ENCODE measurements around the gene ACACB.

ACACB gene

GRCh38 chr12:109110988-109111495 lies 5.3 kb upstream of the ACACB start:
- DNase-seq: no peak

- DNase-seq: no peak
Observed at GRCh38 chr12:109112720-109113465, 3.5 kb upstream of the ACACB start.

GRCh38 chr12:109113661-109114321 lies 2.6 kb upstream of the ACACB start:
- DNase-seq: no peak

- DNase-seq: no peak
Observed at GRCh38 chr12:109114644-109115043, 1.7 kb upstream of the ACACB start.

DNA sequence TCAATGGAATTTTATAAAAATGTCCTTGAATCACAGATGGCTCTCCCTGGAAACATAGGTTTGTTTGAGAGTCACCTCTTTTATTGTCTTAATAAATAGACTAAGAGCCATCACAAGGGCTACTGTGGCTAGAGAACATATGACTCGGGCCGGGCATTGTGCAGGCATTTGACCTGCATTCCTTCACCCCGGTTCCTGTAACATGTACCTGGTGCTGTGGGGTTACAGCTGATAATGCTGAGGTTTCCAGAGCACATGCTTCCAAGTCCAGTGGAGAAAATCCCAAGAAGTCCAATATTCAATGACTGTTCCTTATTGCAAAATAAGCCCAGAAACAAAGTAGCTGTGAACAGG lies 1.0 kb upstream of the ACACB start:
- no peak for DNase-seq

DNA sequence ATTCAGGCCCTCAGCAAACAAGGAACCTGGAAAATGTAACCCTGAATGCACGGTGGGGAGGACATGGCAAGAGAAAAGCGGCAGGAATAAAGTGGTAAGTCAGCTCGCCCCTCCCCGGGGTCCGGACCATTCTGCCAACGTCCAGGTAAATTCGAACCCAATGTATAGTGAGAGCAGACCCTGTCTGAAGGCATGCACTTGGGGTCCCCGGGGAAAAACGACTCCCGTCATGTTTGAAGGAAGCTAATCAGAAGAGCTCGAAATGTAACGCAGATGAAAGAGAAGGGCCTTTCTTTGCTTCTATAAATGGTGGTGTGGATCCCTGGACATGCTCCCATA lies 193 bp downstream of the ACACB start:
- DNase-seq: no peak

DNA sequence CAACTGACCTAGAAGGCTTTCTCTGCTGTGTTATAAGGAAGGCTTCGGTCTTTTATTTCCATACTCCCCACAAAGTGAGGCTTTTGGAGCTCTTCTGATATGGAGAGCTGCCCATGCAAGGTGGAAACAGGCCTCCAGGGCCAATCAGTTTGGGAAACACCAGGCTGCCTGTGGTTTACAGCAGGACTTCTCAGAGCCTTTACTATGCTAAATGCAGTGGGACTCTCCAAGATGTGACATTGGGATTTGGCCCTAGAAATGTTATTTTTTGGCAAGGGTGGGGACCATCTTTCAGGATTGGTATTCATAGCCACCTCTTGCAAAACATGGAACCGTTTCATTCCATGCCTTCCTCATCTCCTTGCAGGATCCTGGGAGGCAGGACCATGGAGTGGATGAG lies 3.7 kb downstream of the ACACB start:
- no peak for DNase-seq

DNA sequence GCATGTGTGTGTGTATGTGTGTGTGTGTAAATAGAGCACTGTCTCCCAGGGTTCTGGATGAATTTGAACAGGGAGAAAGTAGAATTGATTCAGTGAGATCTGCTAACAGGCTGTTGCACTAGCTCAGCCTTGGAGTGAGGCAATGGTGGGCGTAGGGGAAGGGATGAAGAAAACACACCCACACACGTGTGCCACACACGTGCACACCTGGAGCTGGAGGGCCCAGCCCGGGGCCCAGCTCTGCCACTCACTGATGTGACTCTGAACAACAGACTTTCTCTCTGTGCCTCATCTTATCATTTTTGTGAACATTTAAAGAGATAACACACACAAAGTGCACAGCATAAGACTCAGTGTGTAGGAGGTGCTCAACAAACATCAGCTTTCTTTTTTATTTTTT lies 4.2 kb downstream of the ACACB start:
- DNase-seq: no peak

- no peak for DNase-seq
Observed at GRCh38 chr12:109121346-109121880, 5.0 kb downstream of the ACACB start.

GRCh38 chr12:109124878-109125648 lies 8.7 kb downstream of the ACACB start:
- DNase-seq: no peak

DNA sequence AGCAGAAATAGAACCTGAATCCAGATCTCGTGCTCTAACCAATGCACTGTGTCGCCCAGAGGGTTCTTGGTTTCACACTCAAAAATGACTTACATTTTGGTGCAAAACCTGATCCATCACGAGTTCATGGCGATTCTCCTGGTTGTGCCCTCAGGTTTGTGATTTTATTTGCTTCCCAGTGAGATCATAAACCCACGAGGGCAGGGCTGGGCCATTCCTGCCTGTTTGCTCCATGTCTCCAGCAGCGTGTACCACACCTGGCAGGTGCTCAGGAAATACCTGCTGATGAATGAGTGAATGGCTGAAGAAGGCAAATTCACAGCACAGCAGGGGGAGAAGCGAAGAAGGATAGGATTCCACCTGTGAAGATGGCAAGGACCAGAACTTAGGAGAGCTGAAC lies 9.4 kb downstream of the ACACB start:
- no peak for DNase-seq

DNA sequence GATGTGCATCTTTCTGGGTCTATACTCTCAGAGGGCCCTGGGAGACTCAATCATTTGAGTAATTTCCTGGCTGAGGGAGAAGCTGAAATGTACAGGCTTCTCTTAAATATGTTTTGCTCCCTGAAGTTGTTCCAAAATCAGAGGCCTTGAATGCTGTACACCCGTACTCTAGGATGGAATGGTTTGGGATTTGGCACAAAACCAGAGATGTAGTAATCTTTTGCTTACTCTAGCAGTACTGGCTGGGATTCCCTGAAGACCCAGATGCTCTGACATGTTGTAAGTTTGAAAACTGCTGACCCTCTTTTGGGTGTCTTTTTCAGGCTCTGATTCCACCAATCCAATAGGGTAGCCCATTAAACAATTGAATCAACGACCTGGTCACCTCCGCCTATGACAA lies 10.4 kb downstream of the ACACB start:
- no peak for DNase-seq

DNA sequence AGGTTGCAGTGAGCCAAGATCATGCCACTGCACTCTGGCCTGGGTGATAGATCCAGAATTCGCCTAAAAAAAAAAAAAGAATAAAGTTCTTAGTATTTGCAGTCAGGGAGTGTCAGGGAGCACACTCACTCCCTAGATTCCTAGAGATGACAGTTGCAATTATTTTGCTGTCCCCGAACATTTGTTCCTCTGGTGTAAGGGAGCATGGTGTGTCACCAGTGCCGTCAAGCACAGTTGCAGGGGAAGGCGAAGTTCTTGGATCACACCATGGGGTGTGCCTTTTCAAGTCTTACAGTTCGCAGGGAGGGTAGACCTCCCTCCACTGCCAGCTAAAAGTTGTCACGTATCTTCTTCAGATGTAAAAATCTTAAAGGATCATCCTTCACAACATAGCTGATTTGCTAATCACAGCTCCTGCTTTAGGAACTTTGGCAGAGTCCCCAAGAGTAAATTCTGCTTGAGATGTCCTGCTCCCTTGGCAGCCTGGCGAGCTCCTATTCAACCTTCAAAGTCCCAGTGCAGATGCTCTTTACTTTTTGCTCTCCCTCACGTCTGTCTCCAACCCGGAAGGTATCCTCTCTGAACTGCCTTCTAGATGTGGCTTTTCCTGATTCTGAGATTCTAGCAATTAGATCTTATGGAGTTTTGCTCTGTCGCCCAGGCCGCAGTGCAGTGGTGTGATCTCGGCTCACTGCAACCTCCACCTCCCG lies 11.3 kb downstream of the ACACB start:
- no peak for DNase-seq

DNA sequence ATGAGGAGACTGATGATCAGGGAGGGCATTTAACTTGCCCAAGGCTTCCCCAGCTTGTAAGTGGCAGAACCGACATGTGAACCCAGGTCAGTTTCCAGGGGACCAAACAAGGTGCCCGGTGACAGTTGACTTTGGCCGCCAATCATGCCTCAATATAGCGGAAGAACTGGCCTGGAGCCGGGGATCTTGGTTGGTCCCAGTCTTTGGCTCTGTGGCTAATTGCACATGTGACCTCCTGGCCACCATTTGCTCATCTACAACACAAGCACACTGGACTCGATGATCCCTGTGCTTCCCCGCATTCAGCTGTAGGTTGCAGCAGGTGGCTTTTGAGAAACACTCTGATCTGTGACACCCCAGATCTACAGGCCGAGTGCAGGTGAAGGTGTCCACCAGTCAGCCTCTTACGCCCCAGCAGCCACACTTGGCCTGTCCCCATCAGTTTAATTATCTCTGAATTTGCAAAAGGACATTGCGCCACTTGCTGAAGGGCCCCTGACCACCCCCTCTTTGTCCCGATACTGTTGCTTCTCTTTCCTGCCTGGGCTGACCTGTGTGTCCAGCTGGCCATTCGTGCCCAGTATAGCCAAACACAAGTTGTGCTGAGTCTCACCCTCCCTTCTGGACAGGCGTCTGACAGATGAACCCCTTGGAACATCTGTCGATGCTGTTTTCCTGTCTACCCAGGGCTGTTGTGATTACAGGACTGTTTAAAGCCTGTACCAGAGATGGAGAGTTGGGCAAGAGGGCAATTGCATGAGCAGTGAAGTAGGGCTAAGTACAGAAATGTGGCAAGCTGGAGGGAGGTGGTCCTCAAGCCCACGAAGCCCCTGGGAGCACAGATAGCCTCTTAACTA lies 14.1 kb downstream of the ACACB start:
- DNase-seq: no peak

GRCh38 chr12:109131154-109132050 lies 15.0 kb downstream of the ACACB start:
- DNase-seq: no peak

DNA sequence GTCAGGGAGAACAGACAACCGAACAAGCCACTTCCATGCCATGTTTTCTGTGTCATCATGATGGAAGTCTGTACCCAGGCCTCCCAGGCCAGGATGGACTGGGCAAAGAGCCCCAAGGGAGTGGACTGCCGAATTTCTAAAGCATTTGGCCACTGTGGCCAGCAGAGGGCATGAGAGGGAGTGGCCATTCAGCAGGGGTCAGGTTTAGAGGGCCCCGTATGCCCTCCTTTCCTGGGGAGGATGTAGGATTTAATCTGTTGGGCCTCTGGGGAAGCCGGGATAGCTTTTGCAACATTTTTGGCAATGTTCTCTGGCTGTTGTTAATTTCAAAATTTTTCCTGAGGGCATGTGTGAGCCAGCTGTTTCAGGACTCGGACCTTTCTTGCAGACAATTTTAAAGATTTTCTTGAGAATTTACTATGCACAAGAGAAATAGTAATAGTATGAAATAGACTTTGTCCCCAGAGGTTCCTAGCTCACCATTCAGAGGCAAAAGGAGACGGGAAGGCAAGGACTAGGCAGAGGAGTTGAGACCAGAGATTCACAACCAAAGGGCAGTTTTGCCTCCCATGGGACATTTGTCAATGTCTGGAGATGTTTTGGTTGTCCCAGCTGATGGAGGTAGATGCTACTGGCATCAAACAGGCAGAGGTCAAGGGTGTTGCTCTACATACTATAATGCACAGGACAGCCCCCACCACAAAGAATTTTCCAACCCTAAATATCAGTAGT lies 18.0 kb downstream of the ACACB start:
- DNase-seq: no peak

- DNase-seq: no peak
Observed at GRCh38 chr12:109137055-109137454, 20.7 kb downstream of the ACACB start.

GRCh38 chr12:109139360-109139759 lies 23.0 kb downstream of the ACACB start:
- no peak for DNase-seq

GRCh38 chr12:109139791-109140190 lies 23.4 kb downstream of the ACACB start:
- no peak for DNase-seq

DNA sequence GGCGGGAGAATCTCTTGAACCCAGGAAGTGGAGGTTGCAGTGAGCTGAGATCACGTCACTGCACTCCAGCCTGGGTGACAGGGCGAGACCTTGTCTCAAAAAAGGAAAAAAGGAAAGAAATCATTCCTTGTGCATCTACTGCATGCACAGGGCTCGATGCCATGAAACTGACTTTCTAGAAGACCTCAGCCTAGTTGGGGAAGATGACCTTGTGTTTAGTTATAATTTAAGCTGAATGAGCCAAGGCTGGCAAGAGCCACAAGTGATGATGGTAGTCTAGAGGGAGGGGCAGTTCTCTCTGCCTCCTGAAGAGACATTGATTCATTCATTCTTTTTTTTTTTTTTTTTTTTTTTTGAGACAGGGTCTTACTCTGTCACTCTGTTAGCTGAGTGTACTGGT lies 24.2 kb downstream of the ACACB start:
- DNase-seq: no peak
